Measurements from ENCODE around the gene C12orf50. TPM values are rescaled to one million over a fixed set of nuclear protein-coding genes. Genes with fewer than 3 reads are reported as not detected.
A peak's percentile ranks its signal among the peaks of the same experiment; 100 is the strongest.
"Not testable (repeated sequence)": the region's sequence is repeated elsewhere in the genome, so short reads cannot be mapped to it uniquely, and the experiment has no call there.

The C12orf50 gene, protein sequence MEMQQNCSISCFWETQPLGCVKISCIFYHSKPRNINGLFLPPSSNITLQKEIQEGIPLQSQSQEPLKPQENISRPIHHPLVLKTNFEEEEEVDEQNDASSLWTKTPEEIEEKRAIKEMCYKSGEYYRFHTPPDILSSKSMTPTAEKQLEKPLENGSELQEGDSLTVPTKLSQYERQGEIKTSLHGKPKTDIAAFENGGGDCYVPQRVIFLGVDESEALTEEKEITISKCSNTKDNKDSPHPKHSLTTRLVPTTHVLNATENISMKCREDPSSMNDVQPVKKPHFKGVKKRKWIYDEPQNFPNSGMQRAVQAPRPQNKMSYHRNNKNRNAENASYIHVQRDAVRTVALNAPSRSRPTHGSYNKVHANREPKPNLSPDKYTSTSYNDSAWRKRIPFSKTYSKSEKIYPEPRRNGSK
- total RNA-seq (2014; rRNA removed; shearing (Covaris generic)) = not detected in 2 replicates

DNA sequence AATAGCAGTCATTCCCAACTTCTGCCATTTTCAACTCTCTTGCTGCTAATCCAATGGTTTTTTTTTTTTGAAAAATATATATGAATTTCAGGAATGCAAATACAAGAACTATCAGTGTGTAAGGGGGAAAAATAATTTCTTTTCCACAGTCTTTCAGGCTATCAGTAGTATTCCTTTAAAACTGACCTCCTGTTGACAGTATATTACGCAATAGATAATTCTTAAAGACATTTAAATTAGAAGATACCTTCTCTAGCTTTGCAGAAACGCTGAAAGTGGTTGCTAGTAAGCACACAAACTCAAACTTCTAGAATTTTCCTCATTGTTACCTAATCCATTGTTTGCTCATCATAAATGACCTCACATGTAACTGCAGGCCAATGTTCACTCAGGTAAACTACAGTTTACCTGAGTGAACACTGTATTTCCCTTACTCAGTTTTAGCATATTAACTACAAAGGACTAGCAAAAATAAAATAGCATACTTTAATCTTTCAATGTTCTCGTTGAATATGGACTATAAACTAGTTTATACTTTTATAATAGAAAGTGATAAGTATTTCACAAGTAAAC lies at the start of gene C12orf50:
Gene C12orf50, minus strand, starts transcription at position 309 of the 573 bp plus-strand sequence. CDS start 2,439 bp downstream, outside the sequence.
- no peak for DNase-seq (ENCODE audit: low spot score)

DNA sequence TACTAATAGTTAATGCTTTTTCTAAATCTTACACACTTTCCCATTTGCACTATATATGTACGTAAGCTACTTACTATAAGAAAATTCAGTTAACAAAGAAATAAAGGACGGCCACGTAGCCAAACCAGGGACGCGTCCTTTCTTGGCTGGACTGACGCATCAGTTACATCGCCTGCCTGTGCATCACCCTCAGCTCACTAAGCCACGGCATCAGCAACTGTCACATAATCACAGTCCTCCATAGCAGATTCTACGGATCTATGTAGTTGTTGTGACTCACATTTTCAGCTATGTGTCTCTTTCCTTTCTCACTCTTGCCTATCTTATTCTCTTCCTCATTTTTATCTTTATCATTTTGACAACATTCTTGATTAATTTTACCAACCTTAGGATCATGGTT lies 38.1 kb upstream of the C12orf50 start:
- no peak for DNase-seq (ENCODE audit: low spot score)

DNA sequence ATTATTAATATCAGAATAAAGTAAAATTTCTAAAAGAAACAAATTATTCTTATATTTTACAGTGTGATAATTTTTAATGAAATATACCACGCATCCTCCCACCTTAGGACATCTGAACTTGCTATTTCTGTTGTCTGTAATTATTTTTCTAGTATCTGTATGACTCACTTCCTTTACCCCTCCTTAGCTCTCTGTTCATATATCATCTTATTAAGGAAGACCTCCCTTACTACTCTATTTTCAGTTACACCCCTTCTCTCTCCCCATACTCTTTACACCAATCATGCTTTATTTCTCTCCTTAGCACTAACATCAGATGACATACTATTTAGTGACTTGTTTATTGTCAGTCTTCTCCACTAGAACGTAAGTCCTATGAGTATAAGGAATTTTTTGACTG lies 34.2 kb upstream of the C12orf50 start:
- no peak for DNase-seq (ENCODE audit: low spot score)

DNA sequence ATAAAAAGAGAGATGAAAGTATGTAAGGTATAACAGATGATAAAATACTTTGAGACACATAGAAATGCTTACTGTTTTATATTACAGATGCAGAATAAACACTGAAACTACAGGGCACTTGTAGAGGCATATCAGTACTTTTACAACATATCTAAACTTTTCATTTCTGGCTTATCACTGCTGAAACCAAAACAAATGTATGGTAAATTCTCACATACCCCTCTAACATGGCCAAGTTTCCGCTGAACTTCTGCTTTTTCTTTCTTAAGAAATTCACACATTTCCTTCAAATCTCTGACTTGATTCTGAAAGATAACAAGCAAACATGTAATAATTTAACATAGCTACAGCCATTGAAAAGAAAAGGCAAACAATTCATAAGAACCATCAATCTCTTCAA lies 33.3 kb upstream of the C12orf50 start:
- DNase-seq (ENCODE audit: low spot score) = no peak

DNA sequence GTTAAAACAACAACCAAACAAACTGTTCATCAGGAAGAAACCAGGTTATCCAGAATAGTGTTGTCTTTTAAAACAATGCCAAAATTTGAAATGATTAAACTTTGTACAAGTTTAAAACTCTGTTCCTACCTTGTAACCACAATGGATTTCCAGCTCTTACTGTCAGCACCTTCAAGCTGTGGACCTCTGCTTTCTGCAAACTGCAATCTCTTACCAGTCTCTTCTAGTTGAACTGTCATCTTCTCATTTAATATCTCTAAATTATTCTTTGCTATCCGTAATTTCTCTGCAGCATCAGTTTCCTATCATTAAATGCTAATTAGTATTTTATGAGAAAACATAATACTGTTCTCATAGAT lies 29.5 kb upstream of the C12orf50 start:
- no peak for DNase-seq (ENCODE audit: low spot score)

DNA sequence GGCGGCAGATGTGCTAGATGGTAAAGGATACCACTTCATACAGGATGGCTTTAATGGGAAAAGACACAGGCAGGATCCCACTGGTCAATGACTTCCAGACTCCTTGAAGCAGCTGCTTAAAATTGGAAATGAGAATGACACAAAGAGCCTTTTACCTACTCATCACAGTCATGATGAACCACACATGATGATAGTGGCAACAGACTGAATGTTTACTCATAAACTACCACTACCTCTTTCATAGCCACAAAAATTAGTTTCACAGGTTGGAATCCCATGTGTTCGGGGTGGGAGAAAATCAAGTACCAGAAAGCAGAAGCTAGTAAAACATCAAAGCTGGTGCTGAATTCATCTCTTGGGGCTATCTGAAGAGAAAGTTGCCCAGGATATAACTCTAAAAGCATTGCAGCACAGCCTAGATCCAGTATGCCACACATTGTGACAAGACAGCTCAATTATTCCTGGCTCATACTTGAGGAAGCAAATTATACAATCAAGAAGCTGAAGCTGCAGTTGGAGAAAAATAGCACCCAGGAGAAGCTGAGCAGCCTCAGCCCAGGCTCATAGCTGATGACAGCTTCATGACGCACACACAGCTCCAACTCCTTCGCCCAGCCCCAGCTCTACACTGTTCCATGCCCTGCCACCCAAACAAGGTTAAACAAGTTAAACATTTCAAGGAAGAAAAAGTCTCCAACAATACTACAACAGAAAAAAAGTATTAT lies 29.0 kb upstream of the C12orf50 start:
- no peak for DNase-seq (ENCODE audit: low spot score)

DNA sequence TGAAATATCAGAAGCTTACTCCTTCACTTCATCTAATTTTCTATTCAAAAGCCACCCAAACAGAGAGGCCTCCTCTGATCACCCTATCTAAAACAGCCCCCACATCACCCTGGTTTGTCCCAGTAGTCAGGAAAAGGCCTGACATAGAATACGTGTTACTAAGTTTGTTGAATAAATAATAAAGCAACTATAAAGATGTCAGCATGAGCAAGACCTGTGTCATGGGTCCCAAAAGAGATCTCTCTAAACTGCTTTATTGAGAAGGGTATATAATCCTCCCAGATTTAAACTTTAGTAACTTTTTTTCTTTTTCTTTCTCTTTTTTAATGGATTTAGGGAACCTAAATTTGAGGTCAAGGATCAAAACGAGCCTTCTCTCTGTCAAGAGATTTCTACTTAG lies 27.4 kb upstream of the C12orf50 start:
- DNase-seq (ENCODE audit: low spot score) = no peak

DNA sequence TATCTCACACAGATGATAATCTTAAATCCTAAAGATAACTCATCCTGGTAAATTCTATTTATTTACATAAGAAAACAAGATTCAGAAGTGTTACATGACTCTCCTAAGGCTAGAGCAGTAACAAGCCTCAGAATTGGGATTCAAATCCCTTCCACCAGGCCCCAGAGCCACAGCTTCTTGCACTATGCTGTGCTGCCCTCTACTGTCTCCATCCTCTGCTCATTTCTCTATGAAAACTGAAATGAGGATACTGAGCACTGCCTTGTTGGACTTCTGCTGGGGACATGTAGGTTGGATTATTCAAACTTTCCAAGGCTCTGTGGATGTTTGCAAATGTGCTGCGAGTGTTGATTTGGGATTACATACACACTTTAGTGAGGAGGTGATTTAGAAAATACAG lies 23.5 kb upstream of the C12orf50 start:
- DNase-seq (ENCODE audit: low spot score) = peak; percentile 21

DNA sequence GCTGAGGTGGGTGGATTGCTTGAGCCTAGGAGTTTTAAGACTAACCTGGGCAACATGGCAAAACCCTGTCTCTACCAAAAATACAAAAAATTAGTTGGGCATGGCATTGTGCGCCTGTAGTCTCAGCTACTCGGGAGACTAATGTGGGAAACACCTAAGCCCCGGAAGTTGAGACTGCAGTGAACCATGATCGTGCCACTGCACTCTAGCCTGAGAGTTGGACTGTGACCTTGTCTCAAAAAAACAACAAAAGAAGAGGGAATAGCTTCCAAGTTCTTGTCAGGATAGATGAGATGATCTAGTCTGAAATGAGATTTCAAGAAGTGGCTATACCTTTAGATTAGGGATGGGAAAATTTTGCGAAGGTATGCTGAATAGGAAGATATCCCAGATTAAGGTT lies 14.8 kb upstream of the C12orf50 start:
- no peak for DNase-seq (ENCODE audit: low spot score)

DNA sequence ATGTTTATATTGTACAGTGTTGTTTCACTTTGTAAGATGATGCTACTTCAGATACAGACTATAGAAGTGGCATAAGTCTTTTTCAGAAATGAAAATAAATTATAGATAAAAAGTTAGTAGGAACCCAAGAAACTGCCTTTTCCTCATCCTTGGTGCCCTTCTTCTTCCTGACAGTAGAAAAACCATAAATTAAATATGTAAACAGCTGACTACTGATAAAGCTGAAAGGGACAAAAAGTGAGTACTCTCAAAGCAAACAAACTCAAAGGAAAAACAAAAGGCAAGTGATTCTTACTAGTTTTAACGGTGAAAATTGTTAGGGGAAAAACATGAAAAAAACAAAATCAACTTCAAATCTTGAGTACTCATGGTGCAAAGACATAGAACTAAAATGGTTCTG lies 8.6 kb upstream of the C12orf50 start:
- no peak for DNase-seq (ENCODE audit: low spot score)

DNA sequence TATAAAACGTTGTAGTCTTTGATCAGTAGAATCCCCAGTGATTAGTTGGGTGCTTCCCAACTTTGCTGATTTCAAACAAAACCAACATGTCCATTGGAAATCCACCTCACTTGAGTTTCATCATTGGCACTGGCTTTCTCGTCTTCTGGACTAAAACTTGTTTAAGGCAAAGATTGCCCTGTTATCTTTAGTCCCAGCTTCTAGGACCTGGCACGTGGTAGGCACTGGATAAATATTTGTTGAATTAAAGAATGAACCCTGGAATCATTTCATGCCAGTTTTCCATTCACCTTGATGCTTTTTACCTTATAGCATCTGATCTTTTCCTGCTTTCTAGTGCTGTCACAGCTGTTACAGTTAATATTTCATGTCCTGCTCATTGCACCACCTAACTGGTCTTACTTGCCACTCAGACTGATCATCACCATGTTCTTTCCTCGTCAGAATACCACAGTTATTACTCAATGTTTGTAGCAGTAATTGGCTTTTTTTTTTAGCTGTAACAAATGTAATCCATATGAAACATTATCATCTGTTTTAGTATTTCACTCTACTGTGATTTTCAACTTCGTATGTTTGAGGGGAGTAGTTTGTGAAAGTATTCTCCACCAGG lies 7.3 kb upstream of the C12orf50 start:
- no peak for DNase-seq (ENCODE audit: low spot score)

DNA sequence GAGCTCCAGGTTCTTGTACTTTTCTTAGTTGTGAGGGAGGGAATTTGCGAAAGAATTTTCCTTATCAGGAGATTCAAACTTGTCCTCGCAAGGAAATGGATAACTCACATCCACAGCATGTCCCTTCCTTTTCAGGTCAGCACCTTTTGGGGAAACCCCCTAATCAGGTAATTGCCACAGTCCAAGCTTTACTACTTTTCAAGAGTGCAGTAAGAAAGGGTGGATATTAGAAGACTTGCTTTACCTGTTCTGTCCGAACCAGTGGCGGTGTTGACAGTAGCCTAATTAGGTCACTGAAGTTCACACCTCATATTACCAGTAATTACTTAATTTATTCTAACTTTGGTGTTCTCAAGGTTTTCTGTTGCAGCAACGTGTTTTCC lies 6.7 kb upstream of the C12orf50 start:
- DNase-seq (ENCODE audit: low spot score) = no peak

DNA sequence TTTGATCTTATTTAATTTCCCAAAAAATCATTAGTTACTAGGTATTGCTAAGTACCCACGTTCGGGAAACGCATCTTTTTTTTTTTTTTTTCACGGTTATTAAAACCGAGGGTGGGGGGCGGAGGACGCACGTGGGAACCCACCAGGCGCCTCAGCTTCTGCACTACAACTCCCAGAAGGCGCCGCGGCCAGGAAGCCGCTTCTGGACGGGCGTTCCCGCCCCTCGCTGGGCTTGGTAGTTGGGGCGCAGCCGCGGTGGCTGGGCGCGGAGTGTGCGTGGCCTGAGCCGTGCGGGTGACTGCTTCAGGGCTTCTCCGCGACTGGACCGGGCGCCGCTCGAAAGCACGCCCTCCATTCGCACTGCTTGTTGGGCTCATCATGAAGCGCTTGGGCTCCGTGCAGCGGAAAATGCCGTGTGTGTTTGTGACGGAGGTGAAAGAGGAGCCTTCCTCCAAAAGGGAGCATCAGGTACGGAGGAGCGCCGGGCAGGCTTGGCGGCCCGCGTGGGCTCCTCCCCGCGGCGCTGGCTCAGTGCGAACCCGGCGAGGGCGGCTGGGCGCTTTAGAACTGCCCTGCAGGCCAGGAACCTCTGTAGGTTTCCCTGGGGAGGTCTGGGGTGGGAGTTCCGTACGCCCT lies 6.2 kb upstream of the C12orf50 start:
- peak; percentile 75 for DNase-seq (ENCODE audit: low spot score)

DNA sequence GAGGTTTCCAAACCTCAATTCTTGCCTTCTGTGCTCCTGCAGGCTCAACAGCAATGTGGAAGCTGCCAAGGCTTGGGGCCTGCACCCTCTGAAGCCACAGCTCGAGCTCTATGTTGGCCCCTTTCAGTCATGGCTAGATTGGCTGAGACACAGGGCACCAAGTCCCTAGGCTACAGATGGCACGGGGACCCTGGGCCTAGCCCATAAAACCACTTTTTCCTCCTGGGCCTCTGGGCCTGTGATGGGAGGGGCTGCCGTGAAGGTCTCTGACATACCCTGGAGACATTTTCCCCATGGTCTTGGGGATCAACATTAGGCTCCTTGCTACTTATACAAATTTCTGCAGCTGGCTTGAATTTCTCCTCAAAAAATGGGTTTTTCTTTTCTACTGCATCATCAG lies 2.0 kb upstream of the C12orf50 start:
- not testable (repeated sequence) for DNase-seq (ENCODE audit: low spot score)

DNA sequence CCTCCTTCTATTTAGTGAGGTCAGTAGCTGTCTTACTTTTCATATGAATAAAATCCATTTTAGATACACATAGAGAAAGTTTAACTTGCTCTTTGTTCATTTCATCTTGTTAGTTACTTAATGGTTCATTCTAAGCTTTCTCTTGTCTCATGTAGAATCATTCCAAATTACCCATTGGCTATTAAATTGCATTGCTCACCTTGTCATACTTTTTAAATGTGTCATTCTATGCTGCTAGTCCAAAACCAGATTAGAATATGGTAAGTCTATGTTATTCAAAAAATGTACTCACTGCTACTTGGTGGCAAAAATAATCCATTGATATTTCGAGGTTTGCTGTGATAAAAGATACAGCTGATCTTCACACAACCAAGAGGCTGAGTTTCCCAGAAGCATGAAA lies 3.0 kb downstream of the C12orf50 start:
- no peak for DNase-seq (ENCODE audit: low spot score)

DNA sequence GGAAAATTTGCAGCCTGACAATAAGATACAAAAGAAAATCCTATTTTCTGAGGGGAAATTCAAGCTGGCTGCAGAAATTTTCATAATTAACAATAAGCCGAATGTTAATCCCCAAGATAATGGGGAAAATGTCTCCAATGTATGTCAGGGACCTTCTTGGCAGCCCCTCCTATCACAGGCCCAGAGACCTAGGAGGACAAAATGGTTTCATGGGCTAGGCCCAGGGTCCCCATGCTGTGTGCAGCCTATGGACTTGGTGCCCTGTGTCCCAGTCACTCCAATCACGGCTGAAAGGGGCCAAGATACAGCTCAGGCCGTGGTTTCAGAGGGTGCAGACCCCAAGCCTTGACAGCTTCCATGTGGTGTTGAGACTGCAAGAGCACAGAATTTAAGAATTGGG lies 11.2 kb downstream of the C12orf50 start:
- DNase-seq (ENCODE audit: low spot score) = no peak

DNA sequence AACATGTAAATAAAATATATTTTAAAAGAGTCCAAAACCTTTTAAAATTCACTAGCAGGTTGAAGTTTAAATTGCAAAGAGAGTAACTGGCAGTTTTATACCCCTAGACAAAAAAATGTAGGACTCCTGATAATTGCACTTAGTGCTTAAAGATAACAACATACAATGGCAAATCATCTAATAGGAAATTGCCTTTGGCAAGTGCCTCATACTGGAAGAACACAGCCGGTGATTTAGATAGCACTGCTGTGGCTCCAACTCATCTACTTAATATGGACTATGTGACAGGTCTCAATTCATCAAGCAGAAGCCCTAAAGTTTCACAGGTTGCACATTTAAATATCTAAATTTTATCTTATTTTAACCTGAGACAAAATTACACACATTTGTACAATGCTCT lies 13.4 kb downstream of the C12orf50 start:
- no peak for DNase-seq (ENCODE audit: low spot score)

DNA sequence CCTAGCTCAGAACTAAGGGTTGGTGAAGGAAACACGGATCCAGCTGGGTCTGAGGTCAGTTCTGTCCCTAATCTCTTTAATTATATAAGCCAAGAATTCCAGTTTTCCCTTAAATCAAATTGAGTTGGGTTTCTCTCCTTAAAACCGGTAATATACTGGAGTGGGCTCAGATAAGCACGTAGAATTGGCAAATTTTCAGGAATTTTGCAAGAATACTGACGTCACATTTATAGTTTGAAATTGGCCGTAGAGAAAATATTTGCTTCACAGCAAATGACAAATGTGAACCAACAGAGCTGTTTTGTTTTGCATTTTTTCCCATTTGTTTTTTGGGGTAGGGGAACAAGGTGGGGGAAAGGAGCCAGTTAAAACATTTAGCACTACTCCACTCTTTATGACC lies 17.4 kb downstream of the C12orf50 start:
- DNase-seq (ENCODE audit: low spot score) = no peak

DNA sequence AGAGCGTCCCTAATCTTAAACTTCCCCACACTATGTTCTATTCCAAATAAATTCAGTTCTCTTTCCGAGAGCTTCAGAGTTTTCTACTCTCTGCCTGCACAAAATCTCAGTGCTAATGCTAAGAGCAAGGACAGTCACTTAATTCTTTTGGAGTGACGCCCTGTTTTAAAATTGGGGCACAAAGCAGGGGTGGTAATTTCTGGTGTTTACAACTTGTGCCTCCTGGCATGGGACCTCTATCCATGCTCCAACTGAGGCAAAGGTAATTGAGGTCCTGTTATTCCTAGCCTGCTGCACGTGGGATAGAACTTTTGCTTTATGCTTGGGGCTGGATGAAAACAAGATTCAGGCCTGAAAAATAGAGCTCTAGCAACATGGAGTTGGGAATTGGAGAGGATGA lies 22.9 kb downstream of the C12orf50 start:
- no peak for DNase-seq (ENCODE audit: low spot score)

DNA sequence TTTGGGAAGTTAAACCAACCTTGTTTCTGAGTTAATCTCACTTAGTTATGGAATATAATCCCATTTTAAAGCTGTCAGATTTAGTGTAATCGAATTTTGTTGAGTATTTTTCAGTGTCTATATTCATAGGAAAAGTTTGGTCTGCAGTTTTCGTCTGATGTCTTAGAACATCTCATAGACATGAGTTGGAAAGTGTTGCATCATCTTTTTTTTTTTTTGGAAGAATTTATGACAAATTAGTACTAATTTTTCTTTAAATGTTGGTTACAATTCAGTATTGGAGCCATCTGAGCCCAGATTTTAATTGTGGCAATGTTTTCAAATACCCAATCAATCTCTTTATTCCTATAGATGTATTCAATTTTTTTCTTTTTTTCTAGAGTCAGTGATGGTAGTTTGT lies 27.9 kb downstream of the C12orf50 start:
- DNase-seq (ENCODE audit: low spot score) = no peak

DNA sequence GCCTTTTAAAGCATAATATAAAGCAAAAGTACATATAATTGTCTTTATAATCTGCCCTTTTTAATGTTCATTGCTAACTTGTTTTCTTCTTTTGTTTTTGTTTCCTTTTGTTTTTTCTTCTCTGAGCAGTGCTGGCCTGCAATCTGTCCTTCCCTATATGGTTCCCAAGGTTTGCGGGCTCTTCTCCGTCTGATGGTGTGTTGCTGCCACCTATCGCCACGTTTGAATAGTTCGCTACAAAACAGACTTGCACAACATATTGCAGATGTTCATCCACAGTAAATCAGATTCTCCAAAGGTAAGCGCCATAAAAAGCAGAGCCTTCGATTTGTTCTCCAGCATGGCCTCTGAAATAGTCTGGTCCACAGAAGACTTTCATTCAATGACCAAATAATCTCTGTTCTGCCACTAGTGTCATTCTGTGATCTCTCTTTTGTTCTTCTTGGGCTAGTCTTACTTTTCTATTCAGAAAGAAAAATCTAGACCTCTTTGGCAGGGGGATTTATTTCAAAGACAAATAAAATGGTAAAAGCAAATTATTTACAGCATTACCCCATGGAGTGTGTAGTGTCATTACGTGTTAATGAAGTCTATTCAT lies 33.5 kb downstream of the C12orf50 start:
- peak; percentile 75 for DNase-seq (ENCODE audit: low spot score)

DNA sequence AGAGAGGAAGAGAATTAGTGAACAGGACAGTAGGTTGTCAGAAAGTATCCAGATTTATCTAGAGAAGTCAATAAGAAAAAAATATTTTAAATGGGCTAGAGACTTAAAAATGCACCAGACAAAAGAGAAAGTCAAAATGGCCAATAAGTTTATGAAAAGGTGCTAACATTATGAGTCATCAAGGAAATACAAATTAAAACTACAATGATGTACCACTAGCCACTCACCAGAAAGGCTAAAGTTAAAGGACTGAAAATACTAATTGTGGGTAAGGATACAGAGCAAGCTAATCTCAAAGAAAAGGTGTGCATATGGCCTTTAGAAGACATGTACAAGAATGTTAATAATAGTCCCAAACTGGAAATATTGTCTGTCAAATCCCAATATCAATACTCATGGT lies 37.7 kb downstream of the C12orf50 start:
- no peak for DNase-seq (ENCODE audit: low spot score)

Measured in H4 (cell line).